Neuronal stem cell (in vitro differentiated cells): ENCODE measurements around the gene DET1.

Experiments used
- DNase-seq: peaks from one replicate; pipeline ENCODE4 v3.0.0-alpha.2; 2013; ENCODE audit warnings: low spot score
- H2AFZ ChIP-seq: one replicate; pipeline ENCODE4 v1.6.1; 2013; ENCODE audit warnings: mild to moderate bottlenecking, low read length, inconsistent platforms
- H2AK5ac ChIP-seq: 2 replicates; pipeline ENCODE4 v1.6.1; 2013; ENCODE audit warnings: low read depth, mild to moderate bottlenecking, inconsistent platforms, low read length, moderate library complexity, mixed read lengths
- H2BK120ac ChIP-seq: 2 replicates; pipeline ENCODE4 v1.6.1; 2013; ENCODE audit warnings: low read depth, mild to moderate bottlenecking, inconsistent platforms, low read length, moderate library complexity, mixed read lengths
- H2BK12ac ChIP-seq: one replicate; pipeline ENCODE4 v1.6.1; 2013; ENCODE audit warnings: low read length, inconsistent platforms
- H2BK15ac ChIP-seq: 2 replicates; pipeline ENCODE4 v1.6.1; 2013; ENCODE audit warnings: mild to moderate bottlenecking, low read length, inconsistent platforms, mixed read lengths
- H2BK5ac ChIP-seq: one replicate; pipeline ENCODE4 v1.6.1; 2013; ENCODE audit warnings: inconsistent platforms, mild to moderate bottlenecking, low read length, moderate library complexity
- H3K14ac ChIP-seq: one replicate; pipeline ENCODE4 v1.6.1; 2013; ENCODE audit warnings: low read length, inconsistent platforms
- H3K18ac ChIP-seq: 2 replicates; pipeline ENCODE4 v1.6.1; 2013; ENCODE audit warnings: low read length, inconsistent platforms
- H3K23ac ChIP-seq: 2 replicates; pipeline ENCODE4 v1.6.1; 2013; ENCODE audit warnings: low read depth, mild to moderate bottlenecking, mixed read lengths, low read length, inconsistent platforms; ENCODE audit not compliant: poor library complexity
- H3K27ac ChIP-seq: replicated peaks from 3 replicates; pipeline ENCODE4 v1.5.1; 2013; ENCODE audit warnings: low read length, inconsistent platforms
- H3K27me3 ChIP-seq, 3 experiments: 2 replicates each; pipeline ENCODE4 v1.6.1; 2013; ENCODE audit warnings: low read length in 3 of 3, mild to moderate bottlenecking in 2 of 3, inconsistent platforms in 1 of 3, low read depth in 1 of 3, mixed read lengths in 1 of 3, moderate library complexity in 1 of 3; ENCODE audit not compliant: control insufficient read depth in 3 of 3, insufficient read depth in 3 of 3
- H3K36me3 ChIP-seq, 2 donors: replicated peaks in 1 of 2; 2 replicates each; pipeline ENCODE4 v1.6.1; 2013; ENCODE audit warnings: low read length in 2 of 2; ENCODE audit not compliant: control insufficient read depth in 2 of 2, insufficient read depth in 2 of 2
- H3K4ac ChIP-seq: 2 replicates; pipeline ENCODE4 v1.6.1; 2013; ENCODE audit warnings: inconsistent platforms, mild to moderate bottlenecking, low read length, moderate library complexity
- H3K4me1 ChIP-seq, 2 donors: 1 replicate in 1 of 2; 2 replicates in 1 of 2; pipeline ENCODE4 v1.6.1; 2013; ENCODE audit warnings: low read length in 2 of 2, low read depth in 1 of 2; ENCODE audit not compliant: control insufficient read depth in 2 of 2, insufficient read depth in 1 of 2
- H3K4me2 ChIP-seq: one replicate; pipeline ENCODE4 v1.6.1; 2013; ENCODE audit warnings: mild to moderate bottlenecking, low read length, inconsistent platforms; ENCODE audit not compliant: insufficient read depth, poor library complexity, severe bottlenecking
- H3K4me3 ChIP-seq, 2 donors: 2 replicates each; pipeline ENCODE4 v1.5.1; 2013; ENCODE audit warnings: low read length in 2 of 2, mild to moderate bottlenecking in 2 of 2, inconsistent platforms in 1 of 2, moderate library complexity in 1 of 2
- H3K79me1 ChIP-seq: one replicate; pipeline ENCODE4 v1.6.1; 2013; ENCODE audit warnings: low read depth, mild to moderate bottlenecking, inconsistent platforms, low read length, moderate library complexity
- H3K9ac ChIP-seq: one replicate; pipeline ENCODE4 v1.6.1; 2013; ENCODE audit warnings: mild to moderate bottlenecking, low read depth, low read length, inconsistent platforms; ENCODE audit not compliant: poor library complexity
- H3K9me3 ChIP-seq, 2 donors: replicated peaks in 1 of 2; 2 replicates each; pipeline versions ENCODE3 to v1.6.1; 2013; ENCODE audit warnings: low read length in 2 of 2, mild to moderate bottlenecking in 2 of 2, inconsistent platforms in 1 of 2, low read depth in 1 of 2, mixed read lengths in 1 of 2, moderate library complexity in 1 of 2; ENCODE audit not compliant: control insufficient read depth in 2 of 2, insufficient read depth in 1 of 2
- H4K8ac ChIP-seq: one replicate; pipeline ENCODE4 v1.6.1; 2013; ENCODE audit warnings: low read depth, mild to moderate bottlenecking, inconsistent platforms, low read length, moderate library complexity
- H4K91ac ChIP-seq: one replicate; pipeline ENCODE4 v1.6.1; 2013; ENCODE audit warnings: low read length, low read depth, mild to moderate bottlenecking, inconsistent platforms; ENCODE audit not compliant: poor library complexity
- WGBS, 2 donors: extraction: QIAGEN DNeasy Blood & Tissue Kit; methylation state at CpG; one replicate each; pipeline ENCODE4 v1.1.7; 2013; ENCODE audit warnings: missing lambda C conversion rate in 2 of 2, mixed read lengths in 1 of 2; ENCODE audit not compliant: insufficient read length in 2 of 2, insufficient replicate concordance in 1 of 2; ENCODE audit errors: extremely low coverage in 2 of 2; 5-methylcytosine and 5-hydroxymethylcytosine counted together

Gene DET1

GRCh38 chr15:88487796-88488523, 58.5 kb downstream of the DET1 start:
- DNase-seq = no peak
- H3K36me3 ChIP-seq = no peaks in the 10 kb centered on the region
- H2BK15ac ChIP-seq = no peak overlapping the region
- no peak overlapping the region for H3K9ac ChIP-seq
- no peak overlapping the region for H3K23ac ChIP-seq
- peak overlapping the region; percentile 57 for H3K18ac ChIP-seq
- no CpG with 5 or more reads among the region's 11 CpGs for WGBS, 2 donors
- no peak overlapping the region for H3K4ac ChIP-seq
- H3K14ac ChIP-seq = no peak overlapping the region
- H2AK5ac ChIP-seq = no peak overlapping the region
- no peak overlapping the region for H2BK120ac ChIP-seq
- H3K27ac ChIP-seq = no peak overlapping the region
- H4K8ac ChIP-seq = no peak overlapping the region
- H4K91ac ChIP-seq = no peak overlapping the region
- H2BK5ac ChIP-seq = no peak overlapping the region
- no peaks in the 10 kb centered on the region for H3K79me1 ChIP-seq
- no peak overlapping the region for H2BK12ac ChIP-seq
- H2AFZ ChIP-seq = peak overlapping the region; percentile 48
- H3K4me2 ChIP-seq = no peak overlapping the region
- no peaks in the 10 kb centered on the region for H3K27me3 ChIP-seq
- H3K4me1 ChIP-seq = peaks cover 19 to 27% of the 10 kb centered on the region in 2 donors
- no peaks in the 10 kb centered on the region for H3K9me3 ChIP-seq
- H3K4me3 ChIP-seq = no peak overlapping the region

DNA sequence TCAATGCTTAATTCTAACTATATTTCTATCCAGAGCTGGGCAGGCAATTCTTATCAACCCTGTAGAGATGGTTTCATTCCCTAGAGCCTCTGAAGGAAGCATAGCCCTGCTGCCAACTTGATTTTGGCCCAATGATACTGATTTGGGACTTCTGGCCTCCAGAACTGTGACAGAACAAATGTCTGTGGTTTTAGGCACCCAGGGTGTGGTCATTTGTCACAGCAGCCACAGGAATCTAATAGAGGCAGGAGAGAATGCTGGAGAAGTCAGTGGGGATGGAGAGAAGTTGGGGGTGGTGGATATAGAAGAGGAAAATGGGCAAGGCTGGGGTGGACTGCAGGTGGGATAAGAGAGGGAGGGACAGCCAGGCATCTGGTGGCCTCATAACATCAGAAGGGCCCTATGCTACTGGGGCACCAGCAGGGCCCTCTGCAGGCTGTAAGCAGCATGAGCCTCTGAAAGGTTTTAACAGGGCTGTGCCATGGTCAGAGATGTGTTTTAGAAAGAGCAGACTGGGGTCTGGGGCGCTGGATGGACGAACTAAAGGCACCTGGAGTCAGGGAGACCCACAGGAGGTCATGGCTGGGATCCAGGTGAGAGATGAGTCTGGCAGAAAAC, 59.2 kb downstream of the DET1 start:
- Histone ChIP-seq H3K27ac (no peak overlapping the region), H2AFZ (no peak overlapping the region)
- WGBS, 2 donors = no CpG with 5 or more reads among the region's 2 CpGs

GRCh38 chr15:88484682-88485331, 61.7 kb downstream of the DET1 start:
- H2BK15ac ChIP-seq = no peak overlapping the region
- peak overlapping the region; percentile 26 for H2BK5ac ChIP-seq
- H3K4me2 ChIP-seq = peak overlapping the region; percentile 37
- DNase-seq = peak; percentile 76
- peak overlapping the region; percentile 59 for H2AK5ac ChIP-seq
- H3K14ac ChIP-seq = no peak overlapping the region
- H4K91ac ChIP-seq = no peak overlapping the region
- H3K9me3 ChIP-seq = no peaks in the 10 kb centered on the region
- H2BK120ac ChIP-seq = no peak overlapping the region
- no peaks in the 10 kb centered on the region for H3K79me1 ChIP-seq
- no peaks in the 10 kb centered on the region for H3K27me3 ChIP-seq
- peak overlapping the region; percentile 53 for H3K27ac ChIP-seq
- no peak overlapping the region for H3K4ac ChIP-seq
- H3K4me1 ChIP-seq = peaks cover 23 to 33% of the 10 kb centered on the region in 2 donors
- H2BK12ac ChIP-seq = peak overlapping the region; percentile 35
- no peak overlapping the region for H3K4me3 ChIP-seq
- peak overlapping the region; percentile 31 for H3K18ac ChIP-seq
- no peak overlapping the region for H3K23ac ChIP-seq
- H3K36me3 ChIP-seq = peaks cover 0 to 4% of the 10 kb centered on the region in 2 donors
- H4K8ac ChIP-seq = no peak overlapping the region
- peak overlapping the region; percentile 17 for H3K9ac ChIP-seq
- no peak overlapping the region for H2AFZ ChIP-seq
- WGBS, 2 donors = no CpG with 5 or more reads among the region's 10 CpGs

More for the DNA sequence above, 59.2 kb downstream of the DET1 start:
- H3K18ac ChIP-seq = peak overlapping the region; percentile 4
- H3K79me1 ChIP-seq = no peaks in the 10 kb centered on the region
- no peaks in the 10 kb centered on the region for H3K27me3 ChIP-seq
- H3K9ac ChIP-seq = no peak overlapping the region
- no peak overlapping the region for H2BK5ac ChIP-seq
- H4K91ac ChIP-seq = no peak overlapping the region
- no peak overlapping the region for H3K14ac ChIP-seq
- H3K4me2 ChIP-seq = no peak overlapping the region
- H3K23ac ChIP-seq = no peak overlapping the region
- no peak overlapping the region for H2AK5ac ChIP-seq
- peak overlapping the region; percentile 49 for H2BK12ac ChIP-seq
- H4K8ac ChIP-seq = no peak overlapping the region
- H3K4ac ChIP-seq = no peak overlapping the region
- DNase-seq = no peak
- no peak overlapping the region for H2BK120ac ChIP-seq
- no peaks in the 10 kb centered on the region for H3K36me3 ChIP-seq
- H3K4me3 ChIP-seq = no peak overlapping the region
- H3K4me1 ChIP-seq = peaks cover 23 to 29% of the 10 kb centered on the region in 2 donors
- no peaks in the 10 kb centered on the region for H3K9me3 ChIP-seq
- H2BK15ac ChIP-seq = no peak overlapping the region

- Histone ChIP-seq H3K9ac (no peak overlapping the region), H3K4me2 (no peak overlapping the region), H3K27me3 (no peaks in the 10 kb centered on the region), H2BK12ac (no peak overlapping the region), H2AFZ (no peak overlapping the region), H4K91ac (no peak overlapping the region), H2BK15ac (no peak overlapping the region), H2BK120ac (no peak overlapping the region), H3K27ac (no peak overlapping the region), H3K23ac (no peak overlapping the region), H3K18ac (no peak overlapping the region), H3K4me1 (peaks cover 17 to 23% of the 10 kb centered on the region in 2 donors), H3K14ac (no peak overlapping the region), H3K9me3 (no peaks in the 10 kb centered on the region), H2AK5ac (no peak overlapping the region), H3K36me3 (peaks cover 5 to 25% of the 10 kb centered on the region in 2 donors), H3K4ac (no peak overlapping the region), H3K4me3 (no peak overlapping the region), H2BK5ac (no peak overlapping the region), H4K8ac (no peak overlapping the region), H3K79me1 (no peaks in the 10 kb centered on the region)
- DNase-seq = no peak
- WGBS, 2 donors = no CpG with 5 or more reads among the region's 1 CpG
Observed at GRCh38 chr15:88482263-88482662, 64.2 kb downstream of the DET1 start.
